HepG2 (cell line): ENCODE measurements around the gene OSBPL2. TPM values are rescaled to one million over a fixed set of nuclear protein-coding genes. Genes with fewer than 3 reads are reported as not detected.

Source experiments
- ARID2 ChIP-seq: sonication (generic); formaldehyde crosslinking; IDR thresholded peaks from 2 replicates; pipeline ENCODE4 v1.8.1; 2022; ENCODE audit warnings: mild to moderate bottlenecking, missing genetic modification reagents, borderline replicate concordance
- DZIP1 ChIP-seq: sonication (generic); formaldehyde crosslinking; IDR thresholded peaks from 2 replicates; pipeline ENCODE4 v1.5.0; 2020; ENCODE audit warnings: mild to moderate bottlenecking, missing genetic modification reagents
- GLI4 ChIP-seq: sonication (generic); formaldehyde crosslinking; IDR thresholded peaks from 2 replicates; pipeline ENCODE4 v1.5.1; 2020; ENCODE audit warnings: missing genetic modification reagents, mild to moderate bottlenecking, moderate library complexity, borderline replicate concordance
- IKZF4 ChIP-seq: sonication (generic); formaldehyde crosslinking; IDR thresholded peaks from 2 replicates; pipeline ENCODE4 v1.5.1; 2020; ENCODE audit warnings: borderline replicate concordance, mild to moderate bottlenecking, low read depth, missing genetic modification reagents; ENCODE audit errors: not compliant biosample characterization
- NONO ChIP-seq, 2 experiments: fragments of 450-650 bp in 1 of 2; sonication (generic) in 1 of 2; formaldehyde crosslinking in 1 of 2; IDR thresholded peaks in 1 of 2; conservative IDR thresholded peaks in 1 of 2; 2 replicates each; pipeline versions ENCODE4 v1.6.1 to v1.8.0; 2017 to 2022; ENCODE audit warnings: mild to moderate bottlenecking in 1 of 2, missing genetic modification reagents in 1 of 2, moderate library complexity in 1 of 2
- SIN3A ChIP-seq: IDR thresholded peaks from 2 replicates; pipeline ENCODE4 v1.6.1; 2011; ENCODE audit warnings: low read depth, mild to moderate bottlenecking, control low read depth, low read length, borderline replicate concordance
- STAG1 ChIP-seq: sonication (generic); formaldehyde crosslinking; IDR thresholded peaks from 2 replicates; pipeline ENCODE4 v1.4.0; 2020; ENCODE audit warnings: missing genetic modification reagents
- ZBTB10 ChIP-seq: sonication (generic); formaldehyde crosslinking; IDR thresholded peaks from 2 replicates; pipeline ENCODE4 v1.4.0; 2020; ENCODE audit warnings: missing genetic modification reagents, borderline replicate concordance
- ZBTB14 ChIP-seq: sonication (generic); formaldehyde crosslinking; IDR thresholded peaks from 2 replicates; pipeline ENCODE4 v1.4.0; 2020; ENCODE audit warnings: missing genetic modification reagents
- ZBTB26 ChIP-seq: IDR thresholded peaks from 2 replicates; pipeline ENCODE4 v1.6.1; 2016; ENCODE audit warnings: missing compliant biosample characterization, missing genetic modification reagents, borderline replicate concordance
- ZNF296 ChIP-seq: sonication (generic); formaldehyde crosslinking; conservative IDR thresholded peaks from 2 replicates; pipeline ENCODE4 v1.5.0; 2020; ENCODE audit warnings: mild to moderate bottlenecking, missing genetic modification reagents
- ZNF563 ChIP-seq: sonication (generic); formaldehyde crosslinking; IDR thresholded peaks from 2 replicates; pipeline ENCODE4 v1.8.0; 2022; ENCODE audit warnings: mild to moderate bottlenecking, moderate library complexity, missing genetic modification reagents
- ZNF83 ChIP-seq: sonication (generic); formaldehyde crosslinking; IDR thresholded peaks from 2 replicates; pipeline ENCODE4 v1.4.0; 2020; ENCODE audit warnings: missing genetic modification reagents, mild to moderate bottlenecking, borderline replicate concordance
- ZNF891 ChIP-seq: sonication (generic); formaldehyde crosslinking; IDR thresholded peaks from 2 replicates; pipeline ENCODE4 v1.5.0; 2020; ENCODE audit warnings: mild to moderate bottlenecking, missing genetic modification reagents
- polyA plus RNA-seq, 8 experiments: library from polyadenylated mRNA; depleted of rRNA in 3 of 8; stranded (reverse) in 7 of 8; unstranded in 1 of 8; fragments of >200 nt; fragmentation: Illumina TruSeq in 4 of 8; extraction: Trizol in 4 of 8; gene quantifications; 2 replicates each; pipeline versions ENCODE4 v1.2.1 to v1.2.3, GENCODE V29; 2011 to 2016; ENCODE audit warnings: low read depth in 4 of 8, missing spikeins in 1 of 8, mixed read lengths in 1 of 8; ENCODE audit not compliant: insufficient read depth in 1 of 8
- total RNA-seq, 5 experiments: library from RNA; depleted of rRNA; stranded (reverse); fragments of >200 nt; fragmentation: Illumina TruSeq; extraction: Trizol; gene quantifications; 2 replicates each; pipeline ENCODE4 v1.2.3, GENCODE V29; 2016; ENCODE audit warnings: low read depth in 1 of 5

OSBPL2 gene
- total and polyA plus RNA-seq, 2 of the 13 experiments (the other 11 are each of a cell fraction or from before 2014, with no cell fraction given), result 18.5 to 37.4 TPM

GRCh38 chr20:62239278-62239879 is 1.1 kb downstream of the OSBPL2 start (continued):
- 0 out of 2 replicates have a peak, but pooled peaks have one; percentile 14 for TF ChIP-seq ZBTB26
- peak; percentile 55; the same call in 1 of the 2 replicates for TF ChIP-seq ZBTB10 (CRISPR knock-in tag)
- TF ChIP-seq DZIP1, result no peak
- no peak for TF ChIP-seq NONO (IDR thresholded peaks at IDR 0.05)
- TF ChIP-seq NONO (CRISPR knock-in tag; conservative IDR thresholded peaks at IDR 0.05), result no peak
- peak; percentile 74; the same call in 1 of the 2 replicates for TF ChIP-seq ZNF296 (CRISPR knock-in tag)
- 0 out of 2 replicates have a peak, but pooled peaks have one; percentile 40 for TF ChIP-seq ZNF563 (CRISPR knock-in tag)
- peak; percentile 17; the same call in 1 of the 2 replicates for TF ChIP-seq STAG1 (CRISPR knock-in tag)
- peak; percentile 25 for TF ChIP-seq ZNF891 (CRISPR knock-in tag)
- 0 out of 2 replicates have a peak, but pooled peaks have one; percentile 82 for TF ChIP-seq ARID2 (CRISPR knock-in tag)
- TF ChIP-seq GLI4 (CRISPR knock-in tag), result peak; percentile 85; the same call in 1 of the 2 replicates
- peak; percentile 43; the same call in 1 of the 2 replicates for TF ChIP-seq SIN3A
- 0 out of 2 replicates have a peak, but pooled peaks have one; percentile 58 for TF ChIP-seq ZNF83 (CRISPR knock-in tag)
- peak; percentile 59 for TF ChIP-seq IKZF4 (CRISPR knock-in tag)
- 0 out of 2 replicates have a peak, but pooled peaks have one; percentile 16 for TF ChIP-seq ZBTB14
